Uterus (tissue), 2 donors: ENCODE results near the gene MAML1.

Experiments
- CTCF ChIP-seq, 4 experiments: fragments of 200-600 bp in 2 of 4; fragments of 450-650 bp in 2 of 4; sonication (generic) in 2 of 4; IDR thresholded peaks; one replicate each; pipeline ENCODE4 v1.5.1; 2016 to 2019; ENCODE audit warnings: antibody characterized with exemption in 4 of 4, mild to moderate bottlenecking in 2 of 4, moderate library complexity in 1 of 4
- POLR2A ChIP-seq, 2 donors: fragments of 450-650 bp; IDR thresholded peaks; one replicate each; pipeline ENCODE4 v1.6.1; 2016; ENCODE audit warnings: antibody characterized with exemption in 2 of 2, mild to moderate bottlenecking in 1 of 2, moderate library complexity in 1 of 2

DNA sequence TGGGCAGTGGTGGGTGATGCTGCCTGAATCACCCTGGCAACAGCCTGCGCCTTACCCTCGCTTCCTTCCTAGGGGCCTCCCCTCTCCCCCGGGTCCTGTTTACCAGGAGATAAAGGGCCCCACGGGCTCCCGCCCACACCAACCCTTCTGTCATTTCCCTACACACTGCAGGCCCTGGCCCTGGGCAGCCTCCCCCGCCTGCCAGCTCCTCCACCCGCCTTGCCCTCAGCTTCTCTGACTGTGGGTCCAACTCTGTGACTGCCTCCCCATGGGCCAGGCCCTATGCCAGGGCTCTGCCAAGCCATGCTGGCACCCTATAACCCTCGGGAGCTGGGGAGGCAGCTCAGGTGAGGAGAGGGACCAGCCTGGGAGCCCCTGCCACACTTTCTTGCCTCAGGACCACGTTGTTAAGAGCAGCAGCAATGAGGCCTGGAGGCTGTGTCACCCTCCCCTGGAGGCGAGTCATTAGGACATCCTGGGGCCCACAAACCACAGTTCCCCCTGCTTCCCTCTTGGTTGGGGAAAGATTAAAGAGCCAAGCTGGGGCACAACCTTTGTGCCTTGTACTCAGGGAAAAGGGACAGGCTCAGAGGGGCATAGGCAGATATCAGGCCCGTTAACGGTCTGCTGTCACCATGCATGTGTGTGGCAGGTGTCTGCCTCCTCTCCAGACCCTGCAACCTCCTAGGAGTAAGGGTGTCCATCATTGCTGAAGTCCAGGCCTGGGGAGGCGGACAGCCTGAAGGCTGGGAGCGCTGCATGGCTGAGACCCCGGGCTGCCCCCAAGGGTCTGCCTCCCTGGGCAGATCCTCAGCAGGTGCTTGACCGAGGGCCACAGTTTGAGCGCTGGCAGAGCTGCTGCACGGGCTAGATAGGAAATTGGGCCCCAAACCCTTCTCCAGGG lies 71.3 kb downstream of the MAML1 start:
- TF ChIP-seq POLR2A (IDR thresholded peaks at IDR 0.05) (no peak), CTCF (IDR thresholded peaks at IDR 0.05) (no peak)
